ENCODE results near the gene SLC8A1. TPM values are rescaled to one million over a fixed set of nuclear protein-coding genes. Genes with fewer than 3 reads are reported as not detected.

The SLC8A1 gene
- total and polyA plus RNA-seq, 2 of the 13 experiments (the other 11 are each of a cell fraction or from before 2014, with no cell fraction given) = not detected

GRCh38 chr2:40178171-40178778 is 273.6 kb downstream of the SLC8A1 start (continued):
- TF ChIP-seq TSC22D2 (CRISPR knock-in tag; IDR thresholded peaks at IDR 0.05; ENCODE audit: borderline replicate concordance) (no peak), ZNF326 (CRISPR knock-in tag; IDR thresholded peaks at IDR 0.05; ENCODE audit: borderline replicate concordance) (no peak)

DNA sequence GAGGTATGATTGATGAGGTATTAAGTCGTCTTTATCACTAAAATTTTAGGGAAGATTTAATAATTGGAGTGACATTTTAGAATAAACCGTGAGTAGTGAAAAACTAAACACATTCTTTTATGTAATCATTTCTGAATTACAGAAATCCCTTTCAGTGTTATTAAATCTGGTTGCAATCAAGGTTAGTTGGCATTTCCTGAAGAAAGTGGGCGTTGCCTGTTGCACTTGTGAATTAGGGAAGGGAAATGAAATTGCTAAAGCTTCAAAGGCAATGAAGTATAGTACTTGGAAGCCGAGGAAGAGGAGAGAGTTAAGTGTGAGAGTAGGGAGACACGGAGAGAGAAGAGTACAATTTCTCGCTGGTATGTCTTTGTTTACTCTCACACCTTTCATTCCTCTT is 274.5 kb downstream of the SLC8A1 start:
- POLR2A ChIA-PET = no interaction called here
- FAIRE-seq (no peak), ATAC-seq (no peak), DNase-seq (ENCODE audit: low spot score) (no peak)
- no peaks in the 10 kb centered on the region for H3K27me3 ChIP-seq (ENCODE audit: control insufficient read depth in 1 of 2, insufficient read depth in 2 of 2, low read length in 2 of 2)
- H3K79me2 ChIP-seq (ENCODE audit: insufficient read depth, low read length) = no peaks in the 10 kb centered on the region
- H3K4me2 ChIP-seq (ENCODE audit: low read depth, low read length) = no peak overlapping the region
- no peak overlapping the region for H3K27ac ChIP-seq (ENCODE audit: extremely low read length, insufficient read depth, low read length)
- H3K4me1 ChIP-seq (ENCODE audit: insufficient read depth, low read length) = no peaks in the 10 kb centered on the region
- H3K36me3 ChIP-seq (replicated peaks in 1 of 2; ENCODE audit: control insufficient read depth in 1 of 2, insufficient read depth in 2 of 2, low read length in 2 of 2) = no peaks in the 10 kb centered on the region
- WGBS (ENCODE audit: low lambda C conversion rate) = 3% methylated on average over 6 of the region's 6 CpGs
- no peaks in the 10 kb centered on the region for H3K9me3 ChIP-seq (ENCODE audit: low read length)
- in situ Hi-C loops (cut with HindIII; ENCODE audit: extremely low pct_ligation_motif_present, low pct_unique_long_range_greater_than_20kb) (no loop called here), intact Hi-C loops (cut with micrococcal nuclease; ENCODE audit: unreplicated experiment) (no loop called here)
- H2AFZ ChIP-seq (ENCODE audit: low read length) = no peak overlapping the region
- H4K20me1 ChIP-seq (ENCODE audit: insufficient read depth, low read length) = no peaks in the 10 kb centered on the region
- H3K4me3 ChIP-seq (replicated peaks in 1 of 3; ENCODE audit: insufficient read depth in 1 of 3, low read depth in 2 of 3, low read length in 3 of 3) = no peak overlapping the region
- H3K9ac ChIP-seq (ENCODE audit: insufficient read depth, low read depth, low read length) = no peak overlapping the region
- BruUV-seq (replicated peaks) = no TSS peak
- CTCF ChIA-PET (ENCODE audit: low intra/inter-chr PET ratio, low total read pairs) = no interaction called here
- TF ChIP-seq HMG20A (CRISPR knock-in tag; IDR thresholded peaks at IDR 0.05; ENCODE audit: borderline replicate concordance) (no peak), TMF1 (CRISPR knock-in tag; IDR thresholded peaks at IDR 0.05; ENCODE audit: low read depth) (no peak), MTA1 (CRISPR knock-in tag; IDR thresholded peaks at IDR 0.05; ENCODE audit: borderline replicate concordance) (no peak), ZEB1 (IDR thresholded peaks at IDR 0.05; ENCODE audit: insufficient replicate concordance, low read depth) (no peak), AKNA (CRISPR knock-in tag; IDR thresholded peaks at IDR 0.05; ENCODE audit: borderline replicate concordance) (no peak), SYNCRIP (IDR thresholded peaks at IDR 0.05; ENCODE audit: insufficient read depth, low read depth, low read length) (no peak), ZSCAN20 (CRISPR knock-in tag; IDR thresholded peaks at IDR 0.05; ENCODE audit: borderline replicate concordance) (no peak), SMC3 (IDR thresholded peaks at IDR 0.05; ENCODE audit: low read length) (no peak), IRF2 (CRISPR knock-in tag; IDR thresholded peaks at IDR 0.05) (no peak), LRRFIP1 (CRISPR knock-in tag; conservative IDR thresholded peaks at IDR 0.05) (no peak), ZNF30 (CRISPR knock-in tag; IDR thresholded peaks at IDR 0.05) (no peak), ZBTB33 (CRISPR knock-in tag; IDR thresholded peaks at IDR 0.05) (no peak)
